GM19043 (cell line): ENCODE data around the gene SEZ6.

ENCODE experiments used
- ATAC-seq: cut with Tn5 transposase; IDR thresholded peaks from one replicate; pipeline ENCODE4 v1.9.1; 2021; ENCODE audit warnings: low read depth; ENCODE audit not compliant: unreplicated experiment

The SEZ6 gene

DNA sequence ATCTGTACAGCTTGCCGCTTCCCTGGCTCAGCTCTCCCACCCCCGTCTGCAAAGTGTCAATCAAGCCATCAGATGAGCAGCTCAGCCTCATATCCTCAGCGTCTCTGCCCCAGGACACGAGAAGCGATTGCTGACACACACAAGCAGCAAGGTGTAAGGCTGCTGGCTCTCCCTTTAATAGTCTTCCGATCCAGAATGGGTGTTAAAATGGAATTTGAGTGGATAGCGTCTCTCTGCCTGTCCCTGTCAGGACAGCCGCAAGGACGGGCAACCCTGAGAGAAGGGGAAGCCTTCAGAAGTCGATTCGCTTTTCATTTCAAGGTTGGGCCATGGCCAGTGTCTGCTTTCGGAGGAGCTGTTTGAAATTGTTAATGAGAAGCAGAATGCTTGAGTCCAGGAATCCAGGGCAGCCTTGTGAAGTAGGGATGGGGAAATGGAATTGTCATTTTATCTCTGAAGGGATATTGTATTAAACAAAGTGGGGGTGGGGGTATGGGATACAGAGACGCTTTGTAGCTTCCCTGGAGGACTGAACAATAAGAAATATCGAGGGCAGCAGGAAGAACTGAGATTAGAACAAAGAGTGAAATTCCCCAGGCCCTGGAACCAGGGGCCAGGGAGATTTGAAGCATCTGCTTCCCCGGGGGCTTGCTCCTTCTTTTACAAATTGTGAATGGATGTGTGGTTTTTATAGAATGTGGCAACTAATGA, 32.4 kb upstream of the SEZ6 start:
- no peak for ATAC-seq

- no peak for ATAC-seq
Measured at GRCh38 chr17:29037739-29038084, 31.9 kb upstream of the SEZ6 start.

- no peak for ATAC-seq
Measured at GRCh38 chr17:29036584-29036983, 30.8 kb upstream of the SEZ6 start.

- no peak for ATAC-seq
Measured at GRCh38 chr17:29034510-29034909, 28.7 kb upstream of the SEZ6 start.

DNA sequence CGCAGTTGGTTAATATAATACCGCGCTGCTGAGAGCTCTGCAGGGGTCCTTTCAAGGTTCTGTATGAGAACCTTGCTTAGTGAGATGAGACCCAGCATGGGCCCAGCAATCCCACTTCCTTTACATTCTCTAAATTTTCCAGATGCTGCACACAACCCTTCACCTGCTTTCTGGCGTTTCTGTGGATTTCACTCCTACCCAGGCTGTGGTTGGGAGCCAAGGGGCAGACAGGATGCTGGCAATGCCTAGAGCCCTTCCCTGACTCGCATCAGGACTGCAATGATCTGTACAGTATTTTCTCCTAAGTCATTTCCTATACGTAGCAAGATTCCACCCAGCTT, 27.0 kb upstream of the SEZ6 start:
- ATAC-seq = no peak

- ATAC-seq = no peak
Measured at GRCh38 chr17:29032013-29032856, 26.4 kb upstream of the SEZ6 start.

- ATAC-seq = no peak
Measured at GRCh38 chr17:29031488-29031887, 25.7 kb upstream of the SEZ6 start.

DNA sequence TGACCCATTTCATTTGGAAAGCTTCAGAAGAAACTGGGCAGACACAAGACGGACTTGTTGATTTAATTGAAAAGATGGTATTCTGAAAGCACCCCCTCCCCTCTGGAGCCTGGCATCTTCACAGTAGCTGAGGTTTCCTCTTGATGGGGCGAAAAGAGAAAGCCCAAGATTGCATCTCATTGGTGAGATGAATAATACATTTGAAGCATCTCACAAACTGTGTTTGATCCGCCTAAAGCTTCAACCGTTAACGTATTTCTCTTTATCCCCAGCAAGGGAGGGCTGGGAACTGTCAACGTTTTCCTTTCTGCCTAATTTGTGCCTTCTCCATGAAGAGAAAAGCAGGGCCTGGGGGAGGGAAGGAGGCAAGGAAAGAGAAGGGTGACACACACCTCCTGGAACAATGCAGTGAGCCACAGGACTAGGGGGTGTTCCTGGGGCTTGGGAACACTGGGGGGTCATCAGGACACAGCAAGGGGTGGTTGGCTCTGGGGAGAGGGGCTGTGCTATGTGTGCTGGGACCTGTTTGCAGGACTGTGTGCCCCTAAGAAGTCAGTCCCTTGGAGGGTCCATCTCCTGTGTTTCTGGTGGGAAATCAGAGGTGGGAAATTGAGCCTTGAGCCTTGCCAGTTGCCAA, 18.6 kb upstream of the SEZ6 start:
- no peak for ATAC-seq

- ATAC-seq = no peak
Measured at GRCh38 chr17:29022074-29022473, 16.2 kb upstream of the SEZ6 start.

DNA sequence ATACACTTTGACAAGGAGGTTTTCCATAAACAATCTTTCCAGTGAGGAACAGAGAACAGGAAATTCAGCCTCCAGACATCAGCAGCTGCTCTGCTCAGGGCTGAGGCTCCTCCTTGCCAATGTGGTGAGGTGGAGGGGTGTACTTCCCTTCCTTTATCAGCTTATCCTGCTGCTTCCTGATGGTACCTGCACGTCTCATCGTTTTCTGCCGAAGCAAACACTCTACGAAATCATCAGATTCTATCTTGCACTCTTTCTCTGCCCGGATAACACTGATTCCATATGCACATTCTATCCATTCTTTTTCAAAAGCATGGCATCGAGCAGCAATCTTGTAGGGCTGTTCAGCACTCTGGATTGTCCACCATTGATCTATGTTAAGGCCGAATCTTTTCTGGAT, 15.4 kb upstream of the SEZ6 start:
- no peak for ATAC-seq

DNA sequence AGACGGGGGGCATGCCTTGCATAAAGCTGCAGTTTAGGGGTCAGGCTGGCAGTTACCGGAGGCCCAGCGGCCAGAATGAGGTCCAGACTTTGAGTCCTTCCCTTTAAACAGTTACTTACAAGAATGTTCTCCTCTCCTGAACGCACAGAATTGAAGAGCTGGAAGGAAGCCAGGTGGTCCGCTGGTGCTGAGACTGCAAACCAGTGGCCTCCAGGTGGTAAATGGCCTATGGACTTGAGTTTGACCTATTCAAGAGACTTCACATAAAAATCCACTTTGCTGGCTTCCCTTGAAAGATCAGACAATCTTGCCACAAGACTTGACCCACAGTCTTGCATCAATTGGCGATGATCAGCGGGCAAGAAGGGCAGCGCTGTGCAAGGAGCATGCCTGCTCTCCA, 14.7 kb upstream of the SEZ6 start:
- ATAC-seq = no peak

DNA sequence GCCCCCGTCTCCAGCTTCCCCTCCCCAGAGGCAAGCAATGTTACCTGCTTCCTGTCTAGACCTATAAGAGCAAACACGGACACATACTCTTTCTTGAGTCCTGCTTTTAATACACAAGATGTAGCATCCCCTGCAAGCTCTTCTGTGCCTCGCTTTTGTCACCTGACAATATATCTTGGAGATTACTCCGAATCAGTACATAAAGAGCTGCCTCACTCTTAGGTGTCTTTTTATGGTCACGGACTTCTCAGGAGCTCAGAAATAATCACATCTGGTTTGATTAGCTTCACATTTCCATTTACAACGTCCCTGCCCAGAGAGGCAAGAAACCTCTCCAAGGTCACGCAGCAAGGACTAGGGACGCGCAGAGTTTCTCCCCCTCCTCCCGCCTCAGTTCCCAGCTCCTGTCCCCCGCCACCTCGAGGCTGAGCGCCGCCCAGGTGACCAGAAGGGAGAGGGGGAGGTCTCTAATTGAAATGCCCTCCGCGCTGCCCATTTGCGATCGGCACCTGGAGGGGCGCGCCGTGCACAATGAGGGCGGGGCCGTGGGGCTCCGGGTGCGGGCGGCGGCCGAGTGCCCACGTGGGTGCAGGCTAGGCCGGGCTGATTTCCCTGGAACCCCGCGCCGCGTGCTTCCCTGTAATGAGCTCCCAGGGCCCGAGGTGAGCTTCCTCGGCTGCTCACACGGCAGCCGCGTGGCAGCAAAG, 13.8 kb upstream of the SEZ6 start:
- no peak for ATAC-seq

GRCh38 chr17:29018788-29019474, 13.1 kb upstream of the SEZ6 start:
- no peak for ATAC-seq

DNA sequence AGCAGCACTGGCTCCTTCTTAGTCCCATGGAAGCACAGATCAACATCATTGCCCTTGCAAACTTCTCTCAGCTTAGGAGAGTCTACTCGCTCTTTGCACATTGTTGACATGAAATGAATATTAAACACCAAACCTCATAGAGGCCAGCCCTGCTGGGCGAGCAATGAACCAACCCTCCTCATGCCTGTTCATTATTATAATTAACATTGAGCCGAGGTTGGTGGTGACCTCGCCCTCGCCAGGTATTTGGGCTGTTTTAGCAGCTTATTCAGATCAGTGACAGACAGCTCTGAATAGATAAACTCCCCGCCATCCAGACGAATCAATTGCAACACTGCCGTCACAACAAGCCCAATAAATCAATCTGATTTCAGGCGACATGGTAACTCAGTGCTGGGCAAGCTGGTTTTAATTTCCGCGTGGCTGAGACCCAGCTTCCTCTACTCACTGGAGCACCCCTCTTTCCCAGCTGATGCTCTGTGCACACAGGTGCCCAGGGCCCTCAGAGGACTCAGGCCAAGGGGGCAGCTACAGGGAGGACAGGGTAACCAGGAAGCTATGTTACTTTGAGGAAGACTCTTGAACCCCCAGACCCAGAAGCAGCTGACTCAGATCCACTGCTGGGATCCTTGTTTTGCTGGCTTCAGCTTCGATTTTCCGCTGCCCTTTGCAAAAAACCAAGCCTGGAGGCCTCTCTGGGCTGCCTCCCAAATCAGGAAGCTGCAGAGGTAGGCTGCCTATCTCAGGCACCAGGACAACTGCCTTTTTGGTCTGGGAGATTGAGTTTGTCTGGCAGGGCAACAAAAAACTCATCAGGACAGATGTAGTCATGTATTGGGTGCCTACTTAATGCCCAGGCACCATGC, 10.7 kb upstream of the SEZ6 start:
- no peak for ATAC-seq

- ATAC-seq = no peak
Measured at GRCh38 chr17:29014716-29015115, 8.9 kb upstream of the SEZ6 start.

DNA sequence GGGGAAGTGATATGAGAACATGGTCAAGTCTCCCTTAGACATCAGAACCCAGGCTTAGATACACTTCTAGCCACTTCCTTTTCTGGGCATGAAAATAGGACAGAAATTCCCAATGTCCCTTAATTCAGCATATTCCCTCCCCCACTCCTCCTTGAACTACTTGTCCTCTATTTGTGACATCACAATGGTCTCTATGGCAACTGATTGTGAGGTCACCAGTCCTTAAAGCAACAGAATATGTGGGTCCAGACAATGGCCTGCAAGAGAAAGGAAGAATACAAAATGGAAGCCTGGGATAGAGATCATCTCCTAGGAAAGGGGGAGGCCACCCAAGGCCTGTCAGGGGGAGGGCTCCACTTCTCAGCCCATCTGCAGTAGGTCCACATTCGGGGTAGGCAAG, 6.7 kb upstream of the SEZ6 start:
- ATAC-seq = no peak

DNA sequence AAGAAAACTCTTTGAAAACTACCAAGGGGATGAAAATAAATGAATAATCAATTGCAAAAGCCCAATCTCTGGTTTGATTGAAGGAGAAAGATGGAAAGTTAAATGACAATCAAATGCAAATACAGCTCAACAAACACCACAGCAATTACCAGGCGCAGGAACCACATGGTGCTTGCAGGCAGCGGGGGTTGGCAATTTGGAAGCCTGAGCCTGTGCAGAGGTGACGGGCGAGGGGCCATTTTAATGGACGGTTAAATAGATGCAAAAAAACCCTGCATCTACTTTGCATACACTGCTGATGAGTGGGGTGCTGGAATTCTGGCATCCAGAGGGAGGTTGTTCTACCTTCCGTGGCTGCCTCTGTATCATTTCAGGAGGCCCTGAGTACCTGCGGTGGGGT, 4.8 kb upstream of the SEZ6 start:
- no peak for ATAC-seq

DNA sequence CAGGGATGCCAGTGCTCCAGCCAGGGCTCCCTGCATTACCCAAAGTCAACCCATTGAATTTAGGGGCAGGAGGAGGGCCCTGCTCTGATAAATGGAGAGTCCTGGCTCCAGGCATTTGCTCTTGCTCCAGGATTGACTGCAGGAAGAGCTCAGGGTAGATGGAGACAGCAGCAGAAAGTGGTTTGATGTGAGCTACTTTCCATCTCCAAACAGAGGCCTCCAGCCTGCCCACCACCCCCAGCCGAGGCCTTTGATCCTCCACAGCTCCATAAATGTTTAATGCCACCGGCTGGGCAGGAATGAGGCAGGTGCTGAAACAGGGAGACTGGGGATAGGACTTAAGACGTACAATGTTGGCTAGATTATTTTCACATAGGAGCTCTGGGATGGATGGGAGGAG, 4.3 kb upstream of the SEZ6 start:
- ATAC-seq = no peak

GRCh38 chr17:29008591-29008990, 2.8 kb upstream of the SEZ6 start:
- ATAC-seq = no peak
